Right forelimb (tissue), 1 donor: ENCODE data around the gene IAPP.
"Not testable (repeated sequence)": the region's sequence is repeated elsewhere in the genome, so short reads cannot be mapped to it uniquely, and the experiment has no call there.

Source experiments
- DNase-seq: peaks from one replicate; pipeline ENCODE4 v3.0.0-alpha.2; 2018

IAPP gene

DNA sequence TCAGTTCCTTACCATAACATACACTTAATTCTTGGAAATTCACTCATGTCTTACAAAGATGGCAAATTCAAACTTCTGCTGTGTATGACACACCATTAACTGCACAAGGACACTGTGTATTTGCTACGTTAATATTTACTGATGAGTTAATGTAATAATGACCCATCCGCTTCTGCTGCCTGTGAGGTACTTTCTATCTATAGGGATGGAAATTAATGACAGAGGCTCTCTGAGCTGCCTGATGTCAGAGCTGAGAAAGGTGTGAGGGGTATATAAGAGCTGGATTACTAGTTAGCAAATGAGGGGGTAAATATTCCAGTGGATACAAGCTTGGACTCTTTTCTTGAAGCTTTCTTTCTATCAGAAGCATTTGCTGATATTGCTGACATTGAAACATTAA, at the start of gene IAPP:
Gene IAPP (plus strand): TSS at position 301 of the 400 bp plus-strand sequence. CDS start 450 bp downstream, outside the sequence.
- no peak for DNase-seq

DNA sequence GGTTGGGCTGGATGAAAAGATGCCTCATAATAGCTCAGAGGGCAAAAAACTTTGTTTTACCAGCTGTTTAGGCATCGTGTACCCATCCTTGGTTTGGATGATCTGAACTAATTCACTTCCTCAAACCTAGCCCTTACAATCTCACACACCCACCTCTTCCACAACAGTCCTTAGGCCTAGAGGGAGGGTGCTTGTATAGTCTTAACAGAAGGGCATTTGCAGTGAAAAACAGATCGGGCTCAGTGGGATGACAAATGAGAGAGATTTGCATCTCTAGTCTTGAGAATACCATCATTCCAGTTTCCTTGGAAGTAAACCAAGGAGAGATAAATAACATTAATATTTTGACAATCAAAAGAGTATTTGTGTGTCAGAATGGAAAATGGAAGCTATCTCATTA, 49.0 kb upstream of the IAPP start:
- DNase-seq, result no peak

DNA sequence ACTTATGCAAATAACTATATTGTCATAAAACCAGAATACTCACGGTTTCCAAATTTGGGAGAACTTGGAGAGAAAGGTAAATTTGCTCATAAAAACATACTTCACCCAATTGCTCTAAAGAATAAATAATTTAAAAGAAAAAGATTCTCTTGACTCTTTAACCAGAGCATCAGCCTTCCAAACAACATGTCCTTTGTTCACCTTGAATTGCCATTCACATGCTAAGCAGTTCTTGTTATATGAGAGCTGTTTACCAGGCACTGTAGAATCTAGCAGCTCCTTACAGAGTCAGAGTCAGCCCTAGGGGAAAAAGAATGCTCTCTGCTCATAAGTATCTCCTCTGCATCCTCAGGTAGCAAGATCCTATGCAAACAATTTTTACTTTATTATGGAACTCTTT, 48.2 kb upstream of the IAPP start:
- DNase-seq, result no peak

DNA sequence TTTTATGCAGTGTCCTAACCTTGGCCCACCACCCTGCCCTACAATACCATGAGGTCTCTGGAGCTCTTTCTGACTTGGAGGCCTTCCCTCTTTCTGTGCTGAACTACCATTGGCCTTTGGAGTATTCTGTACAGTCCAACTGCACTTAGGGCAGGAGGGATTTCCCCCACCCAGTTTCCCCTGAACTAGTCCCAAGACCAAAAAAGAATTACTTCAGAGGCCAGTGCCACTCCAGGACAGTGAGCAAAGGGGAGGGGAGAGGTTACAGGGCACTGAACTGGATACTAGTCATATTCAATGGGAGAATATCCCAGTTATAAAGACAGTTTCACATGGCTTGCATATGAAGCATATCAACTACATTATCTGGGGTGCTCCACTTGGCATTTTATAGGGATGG, 44.1 kb upstream of the IAPP start:
- no peak for DNase-seq

DNA sequence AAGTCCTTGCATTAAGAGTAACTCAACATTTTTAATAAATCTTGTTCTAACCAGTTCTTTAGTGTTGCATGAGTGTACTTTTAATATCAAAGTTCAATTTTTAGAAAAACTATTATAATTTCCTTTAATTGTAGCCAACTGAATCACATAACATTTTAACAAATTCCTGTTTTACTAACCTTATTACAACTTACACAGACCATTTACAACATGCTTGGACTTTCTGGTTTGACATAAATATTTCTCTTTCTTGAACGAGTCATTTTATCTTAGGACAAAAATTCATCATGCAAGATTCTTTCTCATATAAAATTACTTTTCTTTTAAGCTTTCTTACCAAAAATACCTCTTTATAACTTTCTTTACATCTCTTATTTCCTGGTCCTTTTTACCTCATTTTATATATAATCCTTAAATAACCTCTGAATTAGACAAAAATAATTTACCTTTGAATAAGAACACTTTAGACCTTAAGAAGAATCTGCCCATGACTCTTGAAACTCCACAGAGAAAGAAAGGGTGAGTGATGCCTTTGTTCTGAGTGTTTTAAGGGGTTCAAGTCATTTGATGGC, 41.9 kb upstream of the IAPP start:
- no peak for DNase-seq

DNA sequence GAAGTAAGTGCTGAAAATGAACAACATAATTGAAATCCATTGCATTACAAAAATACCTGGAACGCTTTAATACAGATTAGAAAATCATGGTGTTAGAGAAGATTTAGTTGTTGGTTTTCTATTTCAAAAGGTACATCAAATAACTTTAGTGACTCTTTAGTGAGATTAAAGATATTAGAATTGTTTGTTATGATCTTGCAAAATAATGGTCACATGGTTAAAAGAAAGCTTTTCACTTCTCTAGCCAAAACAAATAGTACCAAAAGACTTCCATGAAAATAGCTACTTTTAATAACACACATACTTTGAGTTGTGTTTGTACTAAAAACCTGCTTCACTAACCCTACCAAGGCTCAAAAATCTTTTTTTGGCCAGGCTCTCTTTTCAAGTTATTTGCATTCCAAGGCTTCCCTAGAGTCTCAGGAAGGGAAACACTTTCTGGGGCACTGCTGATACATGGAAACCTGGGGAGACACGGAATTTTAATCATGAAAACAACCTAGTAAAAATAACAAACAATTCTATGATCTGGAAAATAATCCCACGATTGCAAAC, 37.9 kb upstream of the IAPP start, which contains the start of gene SLCO1A2:
Gene SLCO1A2 (minus strand): TSS at position 147 of the 555 bp plus-strand sequence. CDS start 270 bp downstream, outside the sequence.
- DNase-seq, result no peak

DNA sequence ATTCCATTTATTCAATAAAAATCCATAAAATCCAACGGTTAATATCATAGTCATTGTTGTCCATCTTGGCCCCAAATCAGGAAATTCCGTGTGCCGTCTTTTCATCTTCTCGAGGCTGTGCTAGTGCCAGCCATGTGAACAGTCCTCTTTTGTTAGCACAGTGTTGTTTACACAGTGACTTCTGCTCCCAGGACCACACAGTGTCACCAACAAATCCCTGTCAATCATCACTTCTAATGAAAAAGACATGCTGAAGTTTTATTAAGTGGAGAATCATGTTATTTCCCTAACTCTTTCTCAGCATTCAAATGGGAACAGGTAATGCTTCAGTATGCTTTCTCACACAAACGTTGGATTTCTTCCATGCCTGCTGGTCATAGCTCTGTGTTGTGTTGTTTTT, 36.0 kb upstream of the IAPP start:
- DNase-seq, result no peak

DNA sequence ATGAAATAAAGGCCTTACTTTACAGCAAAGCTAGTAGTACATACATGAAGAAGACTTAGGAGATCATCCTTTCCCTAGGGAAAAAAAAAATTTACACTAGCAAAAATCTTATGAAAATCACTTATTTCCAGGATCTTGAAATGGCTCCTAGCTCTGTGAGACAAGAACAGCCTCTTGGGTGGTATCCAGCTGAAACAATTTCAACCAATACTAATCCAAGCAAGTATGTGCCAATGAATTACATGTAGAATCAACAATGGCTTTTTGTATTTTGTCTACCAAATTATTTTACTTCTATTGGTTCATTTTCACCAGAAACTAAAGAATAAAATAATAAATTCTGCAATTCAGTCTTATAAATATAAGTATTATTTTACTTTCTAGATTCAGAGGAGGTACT, 35.2 kb upstream of the IAPP start:
- no peak for DNase-seq

DNA sequence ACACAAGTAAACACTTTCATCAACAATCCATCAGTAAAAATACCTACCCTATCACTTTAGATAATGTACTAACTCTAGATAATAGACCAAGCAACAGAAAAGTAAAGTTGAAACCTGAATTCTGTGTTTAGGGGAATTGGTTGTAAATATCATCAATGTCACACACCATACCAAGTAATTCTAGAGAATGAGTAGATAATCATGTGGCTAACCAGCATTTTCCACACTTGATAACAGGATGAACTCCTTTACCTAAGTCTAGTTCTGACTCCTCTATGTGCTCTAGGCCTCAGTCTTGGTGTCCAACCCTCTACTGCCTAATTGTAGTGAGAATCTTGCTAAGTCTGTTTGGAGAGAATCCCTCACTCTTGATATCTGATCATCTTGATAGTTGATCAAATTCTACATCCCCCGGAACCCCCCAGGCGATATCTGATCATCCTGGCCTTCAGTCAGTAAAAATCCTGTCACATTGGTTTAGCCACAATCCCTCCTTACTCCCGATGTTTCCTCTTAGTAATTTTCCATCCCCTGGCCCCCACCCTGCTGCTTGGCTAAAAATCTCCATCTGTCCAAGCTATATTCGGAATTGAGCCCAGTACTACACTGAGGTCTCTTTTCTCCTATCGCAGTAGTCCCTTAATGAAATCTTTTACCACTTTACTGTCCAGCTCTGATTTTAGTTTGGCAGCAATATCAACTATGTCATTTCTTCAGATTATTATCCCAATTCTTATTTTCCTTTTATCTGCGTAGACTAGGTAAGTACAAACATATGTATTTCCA, 34.5 kb upstream of the IAPP start:
- DNase-seq, result no peak

DNA sequence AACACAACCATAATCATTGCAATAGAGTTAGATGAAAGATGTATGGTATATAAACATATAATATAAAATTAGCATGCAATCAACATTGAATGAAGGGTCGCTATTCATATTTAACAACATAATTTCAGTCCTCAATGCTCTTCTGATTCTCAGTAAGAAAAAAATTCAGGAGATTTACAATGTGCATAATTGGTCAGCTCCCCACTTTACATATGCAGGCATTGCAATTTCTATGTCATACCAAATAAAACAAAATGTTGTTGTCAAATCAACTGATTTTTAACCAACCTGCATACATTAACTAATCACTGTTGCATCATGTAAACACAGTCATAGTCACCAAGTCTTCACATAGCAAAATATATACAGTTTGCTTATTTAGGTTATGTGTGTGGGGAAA, 32.8 kb upstream of the IAPP start:
- no peak for DNase-seq

DNA sequence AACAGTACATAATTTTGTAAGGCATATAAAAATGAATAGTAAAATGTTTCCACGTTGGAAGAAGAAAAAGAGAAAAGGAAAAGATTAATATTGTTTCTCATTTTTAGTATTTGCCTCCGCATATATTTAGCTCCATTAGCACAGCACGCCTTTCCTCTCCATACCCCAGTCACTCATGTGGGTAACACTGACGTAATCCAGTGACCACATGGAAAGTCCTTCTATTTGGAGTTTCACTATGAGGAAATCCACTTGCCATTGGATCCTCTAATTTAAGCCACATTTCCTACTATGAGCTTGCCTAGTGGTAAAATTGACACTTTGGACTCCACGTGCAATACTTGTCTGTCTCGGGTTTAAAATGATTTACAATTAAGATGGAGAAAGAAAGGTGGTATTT, 32.3 kb upstream of the IAPP start:
- DNase-seq, result no peak

DNA sequence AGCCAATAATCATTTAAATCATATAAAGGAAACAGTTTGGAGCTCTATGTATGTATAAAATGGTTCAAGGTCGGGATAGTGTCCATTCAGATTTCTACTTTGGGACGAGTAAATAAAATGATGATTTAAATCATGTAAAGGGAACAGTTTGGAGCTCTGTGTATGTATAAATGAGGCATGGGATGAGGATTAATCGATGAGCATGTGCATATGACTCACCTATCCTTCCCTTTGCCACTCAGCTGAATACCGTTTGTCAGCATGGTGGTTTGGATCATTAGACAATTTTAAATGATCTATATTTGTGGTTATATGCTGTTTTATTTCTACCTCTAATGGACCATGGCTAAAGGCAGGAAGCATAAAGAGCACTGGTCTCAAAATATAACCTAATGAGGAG, 30.9 kb upstream of the IAPP start:
- DNase-seq, result no peak

DNA sequence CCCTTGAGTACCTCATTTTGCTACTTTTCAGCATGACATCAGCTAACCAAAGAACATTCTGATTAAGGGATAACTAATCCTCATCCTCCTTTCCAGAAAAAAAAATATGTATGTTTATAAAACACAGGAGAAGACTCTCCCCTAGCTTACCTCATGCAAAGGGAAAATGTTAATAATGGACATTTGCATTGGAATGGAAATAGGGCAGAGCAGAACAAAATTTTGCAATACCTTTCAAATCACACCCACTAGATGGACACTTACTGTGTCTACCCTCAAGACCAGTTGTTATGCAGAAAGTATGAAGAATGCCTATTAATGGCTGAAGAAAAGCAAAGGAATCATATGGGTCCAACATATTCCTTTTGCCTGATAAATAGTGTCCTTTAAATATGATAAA, 29.1 kb upstream of the IAPP start:
- DNase-seq, result no peak

DNA sequence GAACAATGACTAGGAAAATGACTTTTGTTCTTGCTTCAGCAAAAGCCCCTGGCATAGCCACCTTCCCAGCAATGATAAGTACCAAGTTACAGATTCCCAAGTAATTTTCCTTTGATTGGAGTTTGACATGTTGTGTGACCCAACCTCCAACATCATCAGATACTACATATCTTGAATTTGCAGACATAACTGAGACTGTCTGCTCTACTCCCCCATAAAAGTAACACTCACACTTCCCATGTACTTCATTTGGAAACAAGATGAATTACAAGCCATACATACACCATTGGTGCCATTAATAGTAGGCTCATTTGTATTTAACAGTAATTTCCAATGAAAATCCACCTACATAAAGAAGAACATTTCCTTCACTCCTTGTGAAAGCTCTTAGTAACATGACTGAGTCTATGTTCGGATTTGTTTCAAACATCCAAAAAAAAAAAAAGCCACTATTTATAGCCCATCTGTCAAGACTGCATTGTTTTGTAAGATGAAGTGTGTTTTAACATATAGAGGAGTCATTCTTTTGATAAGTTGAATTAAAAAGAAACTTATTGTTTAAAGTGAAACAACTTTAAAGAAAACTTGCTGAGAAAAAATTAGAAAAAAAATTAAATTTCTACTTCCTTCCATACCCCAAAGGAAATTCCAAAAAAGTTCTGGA, 26.0 kb upstream of the IAPP start:
- no peak for DNase-seq

DNA sequence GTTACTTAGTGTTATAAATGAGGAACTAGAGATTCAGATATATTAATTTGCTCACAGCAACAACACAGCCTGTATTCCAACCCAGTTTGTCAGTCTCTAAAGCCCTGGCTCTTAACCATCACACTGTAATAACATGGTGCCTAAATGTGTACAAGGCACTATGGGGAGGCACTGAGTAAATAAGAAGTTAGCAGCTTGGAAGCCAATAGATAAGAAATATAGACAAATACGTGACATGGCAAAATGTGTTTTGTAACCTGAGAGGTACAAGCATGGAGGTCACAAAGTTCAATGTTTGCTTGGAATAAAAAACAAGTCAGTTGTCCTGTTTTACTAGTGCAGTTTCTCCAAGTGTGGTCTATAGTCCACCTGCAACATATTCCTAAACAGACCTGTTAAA, 21.7 kb upstream of the IAPP start:
- DNase-seq, result no peak

DNA sequence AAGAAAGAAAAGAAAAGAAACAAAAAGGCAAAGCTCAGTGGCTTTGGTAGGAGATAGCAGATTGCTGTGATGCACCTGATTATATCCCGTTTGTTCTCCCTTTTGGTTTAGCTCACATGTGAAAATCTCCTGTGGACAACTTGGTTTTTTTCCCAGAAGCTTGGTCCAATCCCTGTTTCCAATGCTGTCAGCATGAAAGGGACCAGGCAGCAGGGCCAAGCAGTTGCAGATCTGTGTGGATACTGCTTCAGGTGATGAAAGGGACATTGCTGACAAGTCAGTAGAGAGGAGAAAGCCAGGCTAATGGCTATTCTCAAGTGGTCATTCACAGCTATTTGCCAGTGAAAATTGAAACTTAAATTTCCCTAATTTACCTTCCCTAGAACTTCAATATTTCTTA, 19.2 kb upstream of the IAPP start:
- no peak for DNase-seq

DNA sequence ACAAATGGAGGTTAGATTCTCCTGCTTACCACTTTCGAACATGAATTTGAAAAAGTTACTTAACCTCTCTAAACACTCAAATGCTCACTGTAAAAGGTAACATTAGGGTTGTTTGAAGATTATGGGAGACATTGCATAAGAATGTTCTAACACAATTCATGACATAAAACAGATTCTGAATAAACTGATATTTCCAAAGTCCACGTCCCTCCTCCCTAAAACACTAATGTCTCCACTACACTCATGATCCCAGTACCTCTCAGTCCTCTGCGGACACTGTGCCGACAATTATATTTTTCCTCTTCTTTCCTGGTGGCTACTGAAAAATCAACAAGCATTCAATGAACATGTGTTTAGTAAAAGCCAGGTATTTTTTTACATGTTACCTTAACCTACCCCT, 18.8 kb upstream of the IAPP start:
- no peak for DNase-seq

DNA sequence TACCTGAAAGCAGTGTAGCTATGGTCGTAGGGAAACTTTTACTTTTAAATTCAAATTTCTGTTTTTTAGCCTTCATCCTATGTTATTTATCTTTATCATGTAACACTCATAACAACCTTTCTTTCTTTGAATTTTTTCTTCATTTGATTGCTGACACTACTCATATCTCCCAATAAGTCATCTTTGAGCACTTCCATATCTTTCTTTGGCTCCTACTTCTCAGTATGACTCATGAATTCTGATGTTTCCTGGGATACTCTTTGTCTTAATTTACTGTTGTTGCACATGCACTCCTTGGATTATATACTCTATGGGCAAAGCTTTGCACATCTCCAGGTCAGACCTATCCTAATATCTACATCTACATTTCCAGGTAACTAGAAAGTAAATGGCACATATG, 18.1 kb upstream of the IAPP start:
- DNase-seq, result no peak

DNA sequence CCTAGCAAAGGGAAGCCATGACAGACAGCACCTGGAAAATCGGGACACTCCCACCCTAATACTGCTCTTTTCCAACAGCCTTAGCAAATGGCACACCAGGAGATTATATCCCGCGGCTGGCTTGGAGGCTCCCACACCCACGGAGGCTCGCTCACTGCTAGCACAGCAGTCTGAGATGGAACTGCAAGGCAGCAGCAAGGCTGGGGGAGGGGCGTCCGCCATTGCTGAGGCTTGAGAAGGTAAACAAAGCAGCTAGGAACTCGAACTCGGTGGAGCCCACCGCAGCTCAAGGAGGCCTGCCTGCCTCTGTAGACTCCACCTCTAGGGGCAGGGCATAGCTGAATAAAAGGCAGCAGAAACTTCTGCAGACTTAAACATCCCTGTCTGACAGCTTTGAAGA, 12.1 kb upstream of the IAPP start:
- not testable (repeated sequence) for DNase-seq

DNA sequence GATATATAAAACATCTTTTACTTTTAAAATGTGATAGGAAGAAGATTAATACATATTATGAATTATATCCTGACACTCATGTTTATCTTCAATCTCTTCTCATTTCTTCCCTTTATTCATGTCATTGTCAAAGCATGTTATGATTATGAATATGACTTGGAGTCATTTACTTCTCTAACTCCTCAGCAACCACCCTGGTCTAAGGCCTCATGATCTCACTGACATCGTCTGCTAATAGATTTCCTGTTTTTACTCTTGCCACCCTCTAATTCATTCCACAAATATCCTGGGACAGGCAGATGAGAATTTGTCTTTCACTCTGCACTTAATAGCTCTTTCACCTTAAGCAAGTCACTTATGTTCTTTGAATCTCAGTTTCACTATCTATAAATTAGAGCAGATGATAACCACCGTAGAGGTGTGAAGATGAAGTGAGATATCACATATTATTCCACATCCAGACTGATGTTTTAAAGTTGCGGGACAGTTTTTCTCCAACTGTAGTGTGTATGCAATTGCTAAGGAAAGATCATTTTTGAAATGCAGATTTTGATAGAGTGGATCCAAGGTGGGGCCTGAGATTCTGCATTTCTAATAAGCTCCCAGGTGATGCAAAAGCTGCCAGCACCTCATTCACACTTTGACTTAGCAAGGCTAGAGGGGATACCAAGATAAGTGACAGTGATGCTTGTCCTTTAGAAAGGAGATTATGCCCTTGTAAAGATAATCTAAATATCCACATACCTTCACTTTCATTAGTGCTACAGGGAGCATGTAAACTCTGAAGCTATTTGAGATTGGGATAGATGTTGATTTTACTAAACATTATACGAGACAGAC, 3.3 kb upstream of the IAPP start:
- DNase-seq, result no peak

DNA sequence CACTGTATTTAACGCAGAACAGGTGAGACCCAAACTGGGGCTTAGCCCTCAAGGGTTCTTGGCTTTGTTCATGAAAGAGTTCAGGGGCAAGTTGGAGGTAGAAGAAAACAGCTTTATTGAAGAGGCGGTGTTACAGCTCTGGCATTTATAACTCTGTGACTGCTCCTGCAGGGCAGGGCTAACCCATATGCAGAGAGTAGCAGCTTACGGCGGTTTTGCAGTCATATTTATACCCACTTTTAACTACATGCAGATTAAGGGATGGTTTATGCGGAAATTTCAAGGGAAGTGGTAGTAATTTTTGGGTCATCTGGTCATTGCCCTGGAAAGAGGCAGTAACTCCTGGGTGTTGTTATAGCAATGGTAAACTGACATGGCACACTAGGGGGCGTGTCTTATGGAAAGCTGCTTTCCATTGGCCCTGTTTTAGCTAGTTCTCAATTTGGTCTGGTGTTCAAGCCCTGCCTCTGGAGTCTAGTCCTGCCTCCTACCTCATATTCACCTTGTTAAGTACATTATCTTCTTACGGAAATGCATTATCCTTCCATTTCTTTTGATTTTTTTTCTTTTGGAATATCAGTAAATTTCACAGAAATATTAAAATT, 1.8 kb upstream of the IAPP start:
- DNase-seq, result no peak

DNA sequence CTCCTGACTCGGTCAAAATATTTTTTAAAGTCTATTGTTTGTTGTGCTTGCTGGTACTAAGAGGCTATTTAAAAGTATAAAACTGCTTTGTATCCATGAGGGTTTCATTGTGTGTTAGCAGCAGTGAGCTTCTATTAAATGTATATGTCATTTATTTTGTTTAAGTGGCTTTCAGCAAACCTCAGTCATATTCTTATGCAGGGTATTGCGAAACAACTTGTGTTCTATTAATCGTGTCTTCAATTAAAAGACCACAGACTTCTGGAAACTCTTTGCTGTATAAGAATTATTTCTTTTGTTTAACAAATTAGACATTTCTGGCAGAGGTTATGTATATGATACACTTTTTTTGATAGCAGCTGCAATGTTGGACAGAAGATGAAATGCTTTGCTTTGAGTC, 6.5 kb downstream of the IAPP start:
- no peak for DNase-seq

DNA sequence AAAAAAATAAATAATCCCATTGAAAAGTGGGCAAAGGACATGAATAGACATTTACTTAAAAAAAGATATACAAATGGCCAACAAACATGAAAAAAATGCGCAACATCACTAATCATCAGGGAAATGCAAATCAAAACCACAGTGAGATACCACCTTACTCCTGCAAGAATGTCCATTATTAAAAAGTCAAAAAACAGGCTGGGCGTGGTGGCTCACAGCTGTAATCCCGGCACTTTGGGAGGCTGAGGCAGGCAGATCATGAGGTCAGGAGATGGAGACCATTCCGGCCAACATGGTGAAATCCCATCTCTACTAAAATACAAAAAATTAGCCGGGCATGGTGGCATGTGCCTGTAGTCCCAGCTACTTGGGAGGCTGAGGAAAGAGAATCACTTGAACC, 8.6 kb downstream of the IAPP start:
- not testable (repeated sequence) for DNase-seq
